BE2C (cell line): Measurements from ENCODE around the gene MACC1.
"Not testable (repeated sequence)": the region's sequence is repeated elsewhere in the genome, so short reads cannot be mapped to it uniquely, and the experiment has no call there.

Experiments
- DNase-seq: peaks from one replicate; pipeline ENCODE4 v3.0.0-alpha.2; 2020
- H3K27me3 ChIP-seq: fragments of 250-450 bp; sonication (Bioruptor Pico); 2 replicates; pipeline ENCODE4 v1.5.1; 2020; ENCODE audit warnings: mild to moderate bottlenecking
- H3K36me3 ChIP-seq: fragments of 250-450 bp; sonication (Bioruptor Pico); 2 replicates; pipeline ENCODE4 v1.5.1; 2020; ENCODE audit warnings: mild to moderate bottlenecking
- H3K4me1 ChIP-seq: fragments of 250-450 bp; sonication (Bioruptor Pico); 2 replicates; pipeline ENCODE4 v1.5.1; 2020
- H3K4me3 ChIP-seq: 2 replicates; pipeline ENCODE4 v1.5.1; 2011; ENCODE audit warnings: low read depth, low read length
- H3K9me3 ChIP-seq: fragments of 250-450 bp; sonication (Bioruptor Pico); 2 replicates; pipeline ENCODE4 v1.5.1; 2020
- TF ChIP-seq, protein P1 (sequence below): IDR thresholded peaks from 2 replicates; pipeline ENCODE4 v1.5.1; 2012; ENCODE audit warnings: mild to moderate bottlenecking, low read depth, low read length

The MACC1 gene

DNA sequence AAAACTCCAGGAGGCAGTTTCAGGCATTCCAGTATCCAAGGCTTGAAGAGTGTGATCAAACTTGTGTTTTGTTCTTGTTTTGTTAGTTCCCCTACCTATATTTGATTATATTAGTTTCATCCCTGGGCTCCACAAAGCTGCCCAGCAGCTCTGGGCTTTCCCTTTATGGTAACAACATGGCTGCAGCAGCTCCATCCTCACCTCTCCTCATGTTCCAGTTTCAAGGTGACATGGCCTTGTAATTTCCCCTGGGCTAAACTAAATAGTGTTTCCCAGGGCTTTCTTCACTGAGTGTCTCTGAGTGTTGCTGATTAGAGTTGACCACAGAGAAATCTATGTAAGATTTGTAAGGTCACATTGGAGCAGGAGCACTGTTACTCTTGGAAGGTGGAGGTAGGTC lies 83.4 kb downstream of the MACC1 start:
- peaks cover 6% of the 10 kb centered on the region; the same call in 1 of the 2 replicates for H3K4me1 ChIP-seq
- H3K36me3 ChIP-seq, result no peaks in the 10 kb centered on the region
- no peak for DNase-seq
- TF ChIP-seq, protein P1, sequence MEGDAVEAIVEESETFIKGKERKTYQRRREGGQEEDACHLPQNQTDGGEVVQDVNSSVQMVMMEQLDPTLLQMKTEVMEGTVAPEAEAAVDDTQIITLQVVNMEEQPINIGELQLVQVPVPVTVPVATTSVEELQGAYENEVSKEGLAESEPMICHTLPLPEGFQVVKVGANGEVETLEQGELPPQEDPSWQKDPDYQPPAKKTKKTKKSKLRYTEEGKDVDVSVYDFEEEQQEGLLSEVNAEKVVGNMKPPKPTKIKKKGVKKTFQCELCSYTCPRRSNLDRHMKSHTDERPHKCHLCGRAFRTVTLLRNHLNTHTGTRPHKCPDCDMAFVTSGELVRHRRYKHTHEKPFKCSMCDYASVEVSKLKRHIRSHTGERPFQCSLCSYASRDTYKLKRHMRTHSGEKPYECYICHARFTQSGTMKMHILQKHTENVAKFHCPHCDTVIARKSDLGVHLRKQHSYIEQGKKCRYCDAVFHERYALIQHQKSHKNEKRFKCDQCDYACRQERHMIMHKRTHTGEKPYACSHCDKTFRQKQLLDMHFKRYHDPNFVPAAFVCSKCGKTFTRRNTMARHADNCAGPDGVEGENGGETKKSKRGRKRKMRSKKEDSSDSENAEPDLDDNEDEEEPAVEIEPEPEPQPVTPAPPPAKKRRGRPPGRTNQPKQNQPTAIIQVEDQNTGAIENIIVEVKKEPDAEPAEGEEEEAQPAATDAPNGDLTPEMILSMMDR, result no peak
- H3K4me3 ChIP-seq, result no peak overlapping the region
- H3K9me3 ChIP-seq, result no peaks in the 10 kb centered on the region
- no peaks in the 10 kb centered on the region for H3K27me3 ChIP-seq

DNA sequence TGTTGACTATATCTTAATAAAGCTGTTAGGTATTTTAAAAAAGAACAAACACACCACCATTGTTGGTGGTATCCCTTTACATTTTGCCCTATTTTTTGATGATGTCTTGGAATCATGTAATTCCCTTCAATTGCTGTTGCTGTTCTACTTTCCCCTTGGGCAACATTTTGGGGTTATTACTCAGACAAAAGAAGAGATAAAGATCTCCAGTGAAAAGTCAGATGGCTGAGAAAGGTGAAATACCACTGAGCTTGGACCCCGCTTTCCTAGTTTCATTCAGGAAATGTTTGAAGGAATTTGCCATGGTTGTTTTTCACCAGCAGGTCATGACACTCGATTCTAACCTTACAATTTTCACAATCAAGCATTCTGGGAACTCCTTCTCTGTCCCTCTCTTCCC lies 84.6 kb downstream of the MACC1 start:
- TF ChIP-seq, protein P1, result no peak
- DNase-seq, result no peak

DNA sequence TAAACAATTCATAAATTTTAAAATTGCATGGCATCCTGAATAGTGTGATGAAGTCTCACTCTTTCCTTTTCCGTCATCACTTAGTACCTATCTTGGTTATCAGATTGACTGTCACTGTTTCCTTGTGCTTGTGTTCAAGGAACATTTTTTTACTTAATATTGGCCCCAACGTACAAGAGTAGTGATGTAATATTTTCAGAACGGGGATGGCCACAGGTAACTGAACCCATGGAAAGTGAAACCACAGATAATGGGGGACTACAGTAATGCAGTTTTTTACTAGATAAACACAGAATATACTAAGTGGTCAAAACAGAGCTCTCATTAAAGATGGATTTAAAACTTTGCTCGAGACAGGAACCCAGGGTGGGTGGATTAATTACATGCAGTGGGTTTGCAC lies 85.4 kb downstream of the MACC1 start:
- Histone ChIP-seq H3K36me3 (no peaks in the 10 kb centered on the region), H3K9me3 (no peaks in the 10 kb centered on the region), H3K4me1 (peaks cover 6% of the 10 kb centered on the region; the same call in 1 of the 2 replicates), H3K4me3 (no peak overlapping the region), H3K27me3 (no peaks in the 10 kb centered on the region)
- DNase-seq, result no peak
- TF ChIP-seq, protein P1, result no peak

More for the DNA sequence above, 84.6 kb downstream of the MACC1 start:
- Histone ChIP-seq H3K27me3 (no peaks in the 10 kb centered on the region), H3K9me3 (no peaks in the 10 kb centered on the region), H3K4me1 (peaks cover 6% of the 10 kb centered on the region; the same call in 1 of the 2 replicates), H3K4me3 (no peak overlapping the region), H3K36me3 (no peaks in the 10 kb centered on the region)

- peaks cover 6% of the 10 kb centered on the region; the same call in 1 of the 2 replicates for H3K4me1 ChIP-seq
- TF ChIP-seq, protein P1, result no peak
- H3K36me3 ChIP-seq, result no peaks in the 10 kb centered on the region
- no peaks in the 10 kb centered on the region for H3K27me3 ChIP-seq
- H3K4me3 ChIP-seq, result no peak overlapping the region
- no peak for DNase-seq
- H3K9me3 ChIP-seq, result no peaks in the 10 kb centered on the region
Observed at GRCh38 chr7:20129920-20130319, 87.3 kb downstream of the MACC1 start.

DNA sequence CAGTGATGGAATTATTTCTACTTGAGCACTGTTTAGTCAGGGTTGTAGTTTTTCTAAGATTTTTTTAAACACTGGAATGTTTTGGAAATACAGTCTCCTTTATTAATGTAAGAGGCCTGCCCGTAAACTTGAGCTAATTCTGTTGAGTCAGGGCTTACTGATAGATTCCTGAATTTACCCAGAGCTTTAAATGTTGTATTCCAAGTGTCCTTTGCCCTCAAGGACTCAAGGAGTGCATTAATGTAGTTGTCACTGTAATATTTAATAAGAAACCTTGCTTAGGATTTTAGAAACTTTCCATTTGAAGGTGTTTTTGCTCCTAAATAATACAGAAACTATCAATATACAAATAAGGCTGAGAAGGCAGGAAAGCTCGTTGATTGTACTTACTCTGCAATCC lies 89.2 kb downstream of the MACC1 start:
- Histone ChIP-seq H3K36me3 (no peaks in the 10 kb centered on the region), H3K4me3 (no peak overlapping the region), H3K4me1 (no peaks in the 10 kb centered on the region), H3K9me3 (no peaks in the 10 kb centered on the region), H3K27me3 (no peaks in the 10 kb centered on the region)
- TF ChIP-seq, protein P1, result no peak
- no peak for DNase-seq

GRCh38 chr7:20126060-20126459 lies 91.1 kb downstream of the MACC1 start:
- H3K36me3 ChIP-seq, H3K4me3 ChIP-seq, H3K4me1 ChIP-seq, H3K27me3 ChIP-seq, DNase-seq, H3K9me3 ChIP-seq: not testable (repeated sequence)

- not testable (repeated sequence) for H3K27me3 ChIP-seq, H3K4me1 ChIP-seq, H3K9me3 ChIP-seq, H3K36me3 ChIP-seq, DNase-seq, H3K4me3 ChIP-seq
Observed at GRCh38 chr7:20124087-20124486, 93.1 kb downstream of the MACC1 start.

- H3K9me3 ChIP-seq, H3K4me1 ChIP-seq, H3K4me3 ChIP-seq, H3K36me3 ChIP-seq, H3K27me3 ChIP-seq, DNase-seq: not testable (repeated sequence)
Observed at GRCh38 chr7:20122653-20123316, 94.4 kb downstream of the MACC1 start.
